ENCODE data around the gene MZT2B.
"Not testable (repeated sequence)": the region's sequence is repeated elsewhere in the genome, so short reads cannot be mapped to it uniquely, and the experiment has no call there.

MZT2B gene

GRCh38 chr2:130180404-130181324 is 1.4 kb upstream of the MZT2B start:
- not testable (repeated sequence) for DNase-seq

GRCh38 chr2:130181325-130181879 is 660 bp upstream of the MZT2B start, which contains the start of gene SMPD4:
TSS of gene SMPD4 (minus strand) at chr2:130181602. CDS start at chr2:130176592, 5,010 bp downstream.
- peak; percentile 80 for DNase-seq

DNA sequence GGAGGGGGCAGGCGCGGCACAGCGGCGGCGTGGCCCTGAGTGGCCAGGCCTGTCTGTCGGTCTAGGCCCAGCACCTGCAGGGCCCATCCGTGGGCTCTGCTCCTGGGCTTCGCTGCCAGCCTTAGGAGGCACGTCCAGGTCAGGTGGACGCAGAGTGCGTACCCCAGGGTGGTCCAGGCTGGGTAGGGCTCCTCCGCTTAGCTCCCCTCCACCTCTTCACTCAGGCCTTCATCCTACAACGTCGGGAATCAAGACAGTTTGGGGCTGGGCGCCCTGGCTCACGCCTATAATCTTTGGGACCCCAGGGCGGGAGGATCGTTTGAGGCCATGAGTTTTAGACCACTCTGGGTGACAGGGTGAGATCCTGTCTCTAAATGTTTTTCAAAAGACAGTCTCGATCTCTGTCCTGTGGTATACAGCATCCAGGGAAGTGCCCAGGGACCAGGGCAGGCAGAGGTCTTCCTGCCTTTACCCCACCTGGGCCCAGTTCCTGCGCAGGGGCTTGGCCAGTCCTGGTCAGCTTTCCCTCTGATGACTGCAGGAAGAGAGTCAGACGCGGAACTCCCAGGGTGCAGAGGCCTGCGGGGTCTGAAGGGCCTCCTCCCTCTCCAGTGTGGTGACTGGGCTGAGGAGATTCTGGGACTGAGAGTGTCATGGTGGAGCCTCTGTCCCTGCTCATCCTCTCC is 907 bp downstream of the MZT2B start:
- DNase-seq: not testable (repeated sequence)

GRCh38 chr2:130183512-130184373 is 1.7 kb downstream of the MZT2B start:
- DNase-seq: no peak

GRCh38 chr2:130185436-130185835 is 3.4 kb downstream of the MZT2B start:
- no peak for DNase-seq

DNA sequence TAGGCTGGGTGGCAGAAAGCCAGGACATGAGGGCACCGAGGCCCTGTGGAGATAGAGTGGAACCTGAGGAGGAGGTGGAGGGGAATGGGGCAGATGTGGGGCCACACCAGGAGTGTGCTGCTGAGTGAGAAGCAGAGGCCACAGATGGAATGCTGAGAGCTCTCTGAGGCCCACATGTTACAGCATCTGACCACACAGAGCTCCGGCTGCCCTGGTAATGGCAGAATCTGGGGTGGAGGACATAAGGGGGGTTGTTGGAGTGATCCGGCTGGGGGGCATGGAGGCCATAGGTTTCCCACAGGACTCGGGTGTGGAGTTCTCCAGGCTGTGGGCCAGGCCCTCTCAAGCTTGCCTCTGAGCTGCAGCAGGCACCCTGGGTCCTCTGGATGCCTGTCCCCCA is 3.8 kb downstream of the MZT2B start:
- DNase-seq: no peak

GRCh38 chr2:130186391-130186790 is 4.3 kb downstream of the MZT2B start:
- no peak for DNase-seq

DNA sequence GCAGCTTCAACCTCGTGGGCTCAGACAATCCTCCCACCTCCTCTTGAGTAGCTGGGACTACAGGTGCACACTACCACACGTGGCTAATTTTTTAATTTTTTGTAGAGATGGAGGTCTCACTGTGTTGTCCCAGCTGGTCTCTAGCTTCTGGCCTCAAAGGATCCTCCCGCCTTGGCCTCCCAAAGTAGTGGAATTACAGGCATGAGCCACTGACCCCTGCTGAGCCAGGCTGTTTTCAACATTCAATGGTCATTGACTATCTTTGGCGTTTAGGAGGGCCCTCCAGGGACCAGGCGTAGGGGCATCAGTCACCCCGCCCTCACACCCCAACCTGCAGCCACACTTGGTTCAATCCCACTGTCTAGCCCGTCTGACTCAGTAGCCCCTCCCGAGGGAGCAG is 5.2 kb downstream of the MZT2B start:
- DNase-seq: no peak

DNA sequence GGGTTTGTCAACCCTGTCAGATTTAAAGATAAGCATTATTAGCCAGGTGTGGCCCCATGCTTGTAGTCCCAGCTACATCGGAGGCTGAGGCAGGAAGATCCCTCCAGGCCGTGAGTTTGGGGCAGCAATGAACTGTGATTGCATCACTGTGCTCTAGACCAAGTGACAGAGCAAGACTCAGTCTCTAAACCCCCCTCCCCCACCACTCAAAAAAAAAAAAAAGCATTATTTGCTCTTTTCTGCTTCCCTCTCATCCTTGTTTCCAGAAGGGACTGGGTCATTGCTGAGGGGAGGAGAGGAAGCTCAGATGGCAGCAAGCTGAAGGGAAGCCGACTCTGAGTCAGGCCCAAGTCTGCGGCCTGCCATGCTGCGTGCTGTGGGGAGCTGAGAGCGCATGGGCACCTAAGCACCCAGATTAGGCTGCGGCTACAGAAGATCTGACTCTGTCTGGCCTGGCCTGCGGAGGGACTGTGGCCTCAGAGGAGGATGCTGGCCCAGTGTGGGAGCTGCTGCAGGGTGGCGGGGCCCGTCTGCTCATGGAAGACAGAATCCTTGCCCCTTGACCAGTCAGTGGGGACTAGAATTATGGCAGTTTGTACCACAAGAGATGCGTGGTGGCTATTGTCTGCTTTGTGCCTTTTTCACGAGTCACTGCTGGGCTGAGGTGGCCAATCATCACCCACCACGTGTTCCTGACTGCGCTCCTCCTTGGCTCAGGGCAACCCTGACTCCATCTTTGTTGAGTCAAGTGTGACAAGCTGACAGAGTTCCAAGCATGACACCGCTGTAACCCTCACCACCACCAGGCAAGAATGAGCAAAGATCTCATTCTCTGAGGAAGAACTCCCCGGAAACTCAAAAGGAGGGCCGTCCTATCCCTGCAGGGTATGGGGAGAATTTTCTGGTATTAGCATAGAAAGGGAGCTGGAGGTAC is 6.1 kb downstream of the MZT2B start:
- not testable (repeated sequence) for DNase-seq

DNA sequence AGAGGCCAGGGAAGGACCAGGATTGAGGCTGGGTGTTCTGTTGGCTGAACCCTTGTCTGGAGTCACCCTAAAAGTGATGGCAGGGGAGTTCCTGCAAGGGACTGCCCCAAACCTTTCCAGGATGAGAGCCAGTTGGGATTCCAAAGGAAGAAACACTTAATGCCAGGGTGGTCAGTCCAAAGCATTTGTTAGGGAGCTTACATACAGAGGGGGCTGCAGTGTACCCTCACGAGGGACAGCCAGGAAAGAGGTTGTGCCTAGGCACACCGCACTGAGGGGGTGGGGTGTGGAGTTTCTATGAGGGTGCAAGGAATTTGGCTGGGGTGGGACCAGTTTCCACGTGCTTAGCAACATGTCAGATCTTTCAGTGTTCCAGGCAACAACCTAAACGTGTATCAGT is 6.9 kb downstream of the MZT2B start:
- not testable (repeated sequence) for DNase-seq

DNA sequence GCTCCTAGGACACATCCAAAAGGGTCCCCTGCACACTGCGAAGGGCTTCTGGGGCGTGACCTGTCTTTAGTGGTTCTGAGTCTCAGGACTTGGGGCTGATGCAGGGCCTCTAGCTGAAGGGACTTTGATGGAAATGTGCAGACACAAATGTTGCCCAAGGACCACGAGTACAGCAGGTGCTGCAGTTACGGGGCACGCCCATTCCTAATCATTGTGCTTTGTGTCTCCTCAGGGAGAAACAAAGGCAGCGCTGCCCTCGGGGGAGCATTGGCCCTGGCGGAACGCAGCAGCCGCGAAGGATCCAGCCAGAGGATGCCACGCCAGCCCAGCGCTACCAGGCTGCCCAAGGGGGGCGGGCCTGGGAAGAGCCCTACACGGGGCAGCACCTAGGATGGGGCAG is 8.2 kb downstream of the MZT2B start:
- no peak for DNase-seq

GRCh38 chr2:130191319-130191718 is 9.3 kb downstream of the MZT2B start:
- DNase-seq: not testable (repeated sequence)

DNA sequence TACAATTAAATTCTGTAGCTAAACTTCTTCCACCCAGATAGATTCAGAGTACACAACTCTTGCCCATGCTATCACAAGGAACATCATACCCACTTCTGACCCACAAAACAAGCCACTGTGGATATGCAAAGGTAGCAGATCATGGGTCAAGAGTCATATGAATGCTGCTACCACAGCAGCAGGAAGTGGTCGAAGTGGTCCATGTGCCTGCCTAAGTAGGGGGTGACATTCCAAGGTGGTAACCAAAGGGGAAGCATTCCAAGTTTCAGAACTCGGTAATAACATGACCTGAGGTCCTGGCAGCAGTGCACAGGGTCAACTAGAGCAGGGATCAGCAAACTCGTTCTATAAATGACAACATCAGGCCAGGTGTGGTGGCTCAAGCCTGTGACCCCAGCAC is 10.4 kb downstream of the MZT2B start:
- DNase-seq: not testable (repeated sequence)

DNA sequence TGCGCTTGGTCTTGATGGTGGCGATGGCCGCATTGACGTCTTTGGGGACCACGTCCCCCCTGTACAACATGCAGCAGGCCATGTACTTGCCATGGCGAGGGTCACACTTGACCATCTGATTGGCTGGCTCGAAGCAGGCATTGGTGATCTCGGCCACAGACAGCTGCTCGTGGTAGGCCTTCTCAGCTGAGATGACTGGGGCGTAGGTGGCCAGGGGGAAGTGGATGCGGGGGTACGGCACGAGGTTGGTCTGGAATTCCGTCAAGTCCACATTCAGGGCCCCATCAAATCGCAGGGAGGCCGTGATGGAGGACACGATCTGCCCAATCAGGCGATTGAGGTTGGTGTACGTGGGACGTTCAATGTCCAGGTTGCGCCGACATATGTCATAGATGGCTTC is 11.8 kb downstream of the MZT2B start:
- DNase-seq: not testable (repeated sequence)

GRCh38 chr2:130195089-130195635 is 13.1 kb downstream of the MZT2B start:
- not testable (repeated sequence) for DNase-seq

DNA sequence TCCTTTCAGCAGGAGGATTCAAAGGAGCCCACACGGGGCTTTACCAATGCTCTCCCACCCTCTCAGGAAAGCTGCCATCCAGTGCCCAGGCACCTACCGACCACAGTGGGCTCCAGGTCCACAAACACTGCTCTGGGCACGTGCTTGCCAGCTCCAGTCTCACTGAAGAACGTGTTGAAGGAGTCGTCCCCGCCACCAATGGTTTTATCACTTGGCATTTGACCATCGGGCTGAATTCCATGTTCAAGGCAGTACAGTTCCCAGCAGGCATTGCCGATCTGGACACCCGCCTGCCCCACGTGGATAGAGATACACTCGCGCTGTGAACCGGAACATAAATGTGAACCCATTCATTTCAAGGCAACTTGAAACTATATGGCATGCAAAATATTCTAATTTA is 14.0 kb downstream of the MZT2B start:
- not testable (repeated sequence) for DNase-seq

- no peak for DNase-seq
These were observed 16.3 kb downstream of the MZT2B start, which contains the start of gene TUBA3E for GRCh38 chr2:130198343-130198742. TSS of gene TUBA3E (minus strand) at chr2:130198439. CDS start at chr2:130198360, 79 bp downstream.

DNA sequence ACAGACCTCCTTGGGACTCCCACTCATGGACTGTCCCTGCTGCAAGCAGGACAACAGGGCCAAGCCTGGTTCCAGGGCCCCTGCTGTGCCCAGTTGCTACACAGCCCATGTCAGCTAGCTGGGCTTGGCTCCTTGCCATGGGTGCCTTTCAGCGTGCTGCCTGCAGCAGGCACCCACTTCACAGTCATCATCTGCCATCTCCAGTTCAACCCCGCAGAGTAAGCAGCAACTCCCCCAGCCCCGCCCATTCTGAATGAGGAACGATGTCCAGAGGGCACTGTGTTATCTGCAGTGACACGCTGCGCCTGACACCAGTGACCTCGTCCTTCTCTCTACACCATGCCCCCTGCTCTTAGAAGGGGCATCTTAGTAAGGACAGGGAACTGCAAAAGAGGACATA is 20.5 kb downstream of the MZT2B start:
- not testable (repeated sequence) for DNase-seq

DNA sequence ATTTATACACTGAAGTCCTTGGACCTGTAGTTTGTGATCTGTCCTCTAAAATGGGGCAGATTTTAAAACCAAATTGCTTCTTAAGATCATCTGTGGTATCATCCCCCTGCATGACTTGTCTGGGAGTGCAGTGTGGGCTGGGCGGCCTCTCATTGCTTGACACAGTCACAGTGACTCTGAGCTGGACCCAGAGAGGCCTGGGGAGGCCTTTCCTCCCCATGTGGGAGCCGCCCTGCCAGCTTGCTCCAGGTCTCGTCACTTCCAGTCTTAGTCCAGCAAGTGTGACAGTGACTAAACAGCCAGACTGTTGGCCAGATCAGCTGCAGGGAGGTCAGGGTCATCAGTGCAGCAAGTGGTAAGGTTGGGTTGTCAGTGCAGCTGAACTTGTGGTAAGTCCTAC is 21.1 kb downstream of the MZT2B start:
- DNase-seq: not testable (repeated sequence)

DNA sequence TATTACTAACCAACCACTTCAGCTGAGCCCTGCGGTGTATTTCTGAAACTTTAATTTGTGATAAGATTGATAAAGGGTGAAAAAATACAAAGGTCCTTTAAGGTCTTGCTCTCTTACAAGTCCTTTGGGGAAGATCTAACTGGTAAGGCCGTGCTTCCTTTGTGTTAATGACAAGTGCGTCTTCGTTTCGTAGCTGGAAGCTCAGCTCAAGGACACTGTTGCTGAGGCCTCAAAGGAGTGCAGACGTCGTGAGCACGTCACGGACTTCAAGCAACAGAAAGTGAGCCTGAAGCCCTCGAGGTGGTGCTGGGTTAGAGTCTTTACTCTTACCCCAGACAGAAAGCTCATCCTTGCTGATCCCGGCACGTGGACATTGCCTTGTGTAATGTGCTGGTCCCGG is 25.0 kb downstream of the MZT2B start:
- DNase-seq: not testable (repeated sequence)

GRCh38 chr2:130219147-130219546 is 37.1 kb downstream of the MZT2B start:
- not testable (repeated sequence) for DNase-seq
